Kidney capillary endothelial cell (primary cell): ENCODE results near the gene CLIP2.
"Not testable (repeated sequence)": the region's sequence is repeated elsewhere in the genome, so short reads cannot be mapped to it uniquely, and the experiment has no call there.

Source experiments
- DNase-seq: peaks from one replicate; pipeline ENCODE4 v3.0.0-alpha.2; 2018; ENCODE audit warnings: low spot score

The CLIP2 gene

GRCh38 chr7:74371381-74372341 is 82.5 kb downstream of the CLIP2 start:
- DNase-seq, result no peak

DNA sequence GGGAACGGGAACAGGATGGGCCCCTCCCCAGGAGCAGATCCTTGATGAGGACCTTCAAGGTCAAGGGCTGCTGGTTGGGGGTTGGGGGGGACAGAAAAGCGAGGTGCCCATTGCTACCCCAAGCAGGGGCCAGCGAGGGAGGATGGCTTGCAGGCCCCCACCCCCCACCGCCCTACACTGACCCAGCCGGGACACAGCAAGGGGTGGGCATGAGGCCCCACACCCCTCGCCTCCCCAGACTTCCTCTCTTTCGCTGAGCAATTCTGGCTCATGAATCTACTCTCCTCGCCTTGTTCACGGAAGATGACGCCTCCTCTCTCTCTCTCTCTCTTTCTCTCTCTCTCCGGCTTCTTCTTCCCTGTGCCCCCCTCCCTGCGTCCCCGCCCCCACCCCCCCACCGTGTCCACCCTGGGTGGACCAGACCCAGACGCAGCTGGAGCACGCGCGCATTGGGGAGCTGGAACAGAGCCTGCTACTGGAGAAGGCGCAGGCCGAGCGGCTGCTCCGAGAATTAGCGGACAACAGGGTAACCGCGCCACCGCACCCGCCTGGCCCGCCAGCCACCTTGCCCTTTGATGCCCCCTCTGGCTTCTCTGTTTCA is 83.4 kb downstream of the CLIP2 start:
- DNase-seq, result no peak

- no peak for DNase-seq
Observed at GRCh38 chr7:74373536-74373935, 84.3 kb downstream of the CLIP2 start.

DNA sequence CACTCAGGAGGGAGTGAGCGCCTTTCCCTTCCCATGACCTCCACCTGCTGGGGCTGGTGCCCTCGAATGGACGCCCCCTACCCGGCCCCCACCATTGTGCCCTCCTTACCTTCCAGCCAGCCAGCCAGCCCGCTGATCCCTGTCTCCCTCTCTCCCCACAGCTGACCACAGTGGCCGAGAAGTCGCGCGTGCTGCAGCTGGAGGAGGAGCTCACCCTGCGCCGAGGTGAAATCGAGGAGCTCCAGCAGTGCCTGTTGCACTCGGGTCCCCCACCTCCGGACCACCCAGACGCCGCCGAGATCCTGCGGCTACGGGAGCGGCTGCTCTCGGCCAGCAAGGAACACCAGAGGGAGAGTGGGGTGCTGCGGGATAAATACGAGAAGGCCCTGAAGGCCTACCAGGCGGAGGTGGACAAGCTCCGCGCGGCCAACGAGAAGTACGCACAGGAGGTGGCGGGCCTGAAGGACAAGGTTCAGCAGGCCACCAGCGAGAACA is 86.6 kb downstream of the CLIP2 start:
- DNase-seq, result no peak

DNA sequence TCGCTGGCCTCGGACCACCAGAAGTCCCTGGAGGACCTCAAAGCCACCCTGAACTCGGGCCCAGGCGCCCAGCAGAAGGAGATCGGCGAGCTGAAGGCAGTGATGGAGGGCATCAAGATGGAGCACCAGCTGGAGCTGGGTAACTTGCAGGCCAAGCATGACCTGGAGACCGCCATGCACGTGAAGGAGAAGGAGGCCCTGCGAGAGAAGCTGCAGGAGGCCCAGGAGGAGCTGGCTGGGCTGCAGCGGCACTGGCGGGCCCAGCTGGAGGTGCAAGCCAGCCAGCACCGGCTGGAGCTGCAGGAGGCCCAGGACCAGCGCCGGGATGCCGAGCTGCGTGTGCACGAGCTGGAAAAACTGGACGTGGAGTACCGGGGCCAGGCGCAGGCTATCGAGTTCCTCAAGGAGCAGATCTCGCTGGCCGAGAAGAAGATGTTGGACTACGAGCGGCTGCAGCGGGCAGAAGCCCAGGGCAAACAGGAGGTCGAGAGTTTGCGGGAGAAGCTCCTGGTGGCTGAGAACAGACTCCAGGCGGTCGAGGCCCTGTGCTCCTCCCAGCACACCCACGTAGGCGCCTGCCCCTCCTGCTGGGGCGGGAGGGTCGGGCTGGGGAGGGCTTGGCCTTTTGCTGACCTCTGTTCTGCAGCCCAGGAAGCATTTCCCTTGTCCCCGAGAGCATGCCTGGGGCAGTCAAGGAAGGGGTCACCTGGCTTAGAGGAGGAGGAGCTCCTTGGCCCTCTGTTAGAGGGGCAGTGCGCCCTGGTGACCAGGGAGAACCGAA is 87.2 kb downstream of the CLIP2 start:
- DNase-seq, result no peak

- no peak for DNase-seq
Observed at GRCh38 chr7:74379938-74380337, 90.7 kb downstream of the CLIP2 start.

DNA sequence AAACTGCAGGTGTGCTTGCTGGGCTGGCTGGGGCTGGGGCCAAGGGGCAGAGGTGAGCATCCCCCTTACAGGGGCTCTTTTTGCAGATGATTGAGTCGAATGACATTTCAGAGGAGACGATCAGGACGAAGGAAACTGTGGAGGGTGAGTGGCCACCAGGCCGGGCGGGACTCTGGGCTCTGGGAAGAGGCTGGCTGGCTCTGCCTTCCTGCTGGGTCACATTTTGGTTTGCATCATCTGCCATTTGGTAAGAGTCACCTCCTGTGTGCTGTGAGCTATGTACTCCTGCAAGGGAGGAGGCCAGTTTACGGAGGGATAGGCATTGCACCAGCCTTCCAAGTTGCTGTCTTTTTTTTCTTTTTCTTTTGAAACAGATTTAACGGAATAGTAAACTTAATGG is 91.5 kb downstream of the CLIP2 start:
- DNase-seq, result no peak

GRCh38 chr7:74384086-74384485 is 94.9 kb downstream of the CLIP2 start:
- DNase-seq, result not testable (repeated sequence)

DNA sequence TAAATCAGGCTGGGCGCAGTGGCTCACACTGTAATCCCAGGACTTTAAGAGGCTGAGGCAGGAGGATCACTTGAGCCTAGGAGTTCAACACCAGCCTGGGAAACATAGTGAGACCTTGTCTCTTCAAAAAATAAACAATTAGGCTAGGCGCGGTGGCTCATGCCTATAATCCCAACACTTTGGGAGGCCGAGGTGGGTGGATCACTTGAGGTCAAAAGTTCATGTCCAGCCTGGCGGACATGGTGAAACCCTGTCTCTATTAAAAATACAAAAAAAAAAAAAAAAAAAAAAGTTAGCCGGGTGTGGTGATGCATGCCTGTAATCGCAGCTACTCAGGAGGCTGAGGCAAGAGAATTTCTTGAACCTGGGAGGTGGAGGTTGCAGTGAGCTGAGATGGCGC is 95.6 kb downstream of the CLIP2 start:
- DNase-seq, result not testable (repeated sequence)

DNA sequence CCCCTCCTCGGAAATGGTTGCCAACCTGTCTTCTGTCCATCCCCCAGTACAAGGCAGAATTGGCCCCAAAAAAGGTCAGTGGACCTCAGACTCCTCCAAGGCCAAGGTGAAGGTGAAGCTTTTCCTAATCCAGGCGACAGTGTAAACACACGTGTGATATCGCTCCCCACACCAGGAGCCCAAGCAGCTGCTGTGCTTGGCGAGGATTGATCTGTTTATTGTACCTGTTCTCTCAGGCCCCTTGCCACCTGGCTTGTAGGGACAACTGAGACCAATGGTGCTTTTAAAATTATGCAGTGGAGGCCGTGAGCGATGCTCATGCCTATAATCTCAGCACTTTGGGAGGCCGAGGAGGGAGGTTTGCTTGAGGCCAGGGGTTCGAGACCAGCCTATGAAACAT is 98.4 kb downstream of the CLIP2 start:
- no peak for DNase-seq

DNA sequence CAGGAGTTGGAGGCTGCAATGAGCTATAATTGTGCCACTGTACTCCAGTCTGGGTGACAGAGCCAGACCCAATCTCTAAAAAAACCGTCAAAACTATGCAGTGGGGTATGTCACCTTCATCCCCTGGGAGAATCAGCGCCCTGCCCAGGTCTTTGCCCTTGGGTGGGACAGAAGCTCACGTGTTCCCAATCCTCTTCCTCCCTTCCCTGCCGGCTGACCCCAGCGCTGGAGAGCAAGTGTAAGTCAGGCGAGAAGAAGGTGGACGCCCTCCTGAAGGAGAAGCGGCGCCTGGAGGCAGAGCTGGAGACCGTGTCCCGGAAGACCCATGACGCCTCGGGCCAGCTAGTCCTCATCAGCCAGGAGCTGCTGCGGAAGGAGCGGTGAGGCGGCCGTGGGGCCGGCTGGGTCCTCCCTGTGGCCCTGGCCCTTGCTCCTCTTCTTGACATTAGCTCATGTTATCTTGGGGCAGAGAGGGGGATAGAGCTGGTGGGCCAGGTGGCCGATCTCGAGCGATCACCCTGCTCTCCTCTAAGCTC is 99.7 kb downstream of the CLIP2 start:
- DNase-seq, result no peak

- peak; percentile 19 for DNase-seq
Observed at GRCh38 chr7:74393722-74394121, 104.5 kb downstream of the CLIP2 start.

GRCh38 chr7:74394601-74395000 is 105.4 kb downstream of the CLIP2 start:
- DNase-seq, result not testable (repeated sequence)

DNA sequence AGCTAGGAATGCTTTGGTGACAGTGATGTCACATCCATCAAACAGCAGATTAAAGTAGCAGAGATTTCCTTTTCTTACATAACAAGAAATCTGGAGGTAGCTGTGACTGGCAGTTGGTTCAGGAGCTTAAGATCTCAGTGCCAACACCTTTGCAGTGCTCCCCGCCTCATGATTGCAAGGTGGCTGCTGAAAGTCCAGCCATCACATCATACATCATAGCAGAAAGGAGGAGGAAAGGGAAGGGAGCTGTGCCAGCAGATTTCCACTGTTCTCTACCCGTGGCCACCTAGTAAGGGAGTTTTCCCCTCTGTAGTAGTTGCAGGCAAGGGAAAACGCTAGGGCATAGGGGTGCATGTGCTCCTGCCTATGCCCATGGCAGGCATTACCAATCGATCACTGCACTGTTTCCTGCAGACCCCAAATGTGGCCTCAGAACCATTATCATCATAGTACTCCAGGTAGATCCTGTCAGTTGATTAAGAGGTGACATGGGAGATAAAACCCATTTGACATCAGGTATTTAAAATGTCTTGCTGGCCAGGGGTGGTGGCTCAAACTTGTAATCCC is 106.6 kb downstream of the CLIP2 start:
- DNase-seq, result no peak

- no peak for DNase-seq
Observed at GRCh38 chr7:74396993-74397392, 107.8 kb downstream of the CLIP2 start.

DNA sequence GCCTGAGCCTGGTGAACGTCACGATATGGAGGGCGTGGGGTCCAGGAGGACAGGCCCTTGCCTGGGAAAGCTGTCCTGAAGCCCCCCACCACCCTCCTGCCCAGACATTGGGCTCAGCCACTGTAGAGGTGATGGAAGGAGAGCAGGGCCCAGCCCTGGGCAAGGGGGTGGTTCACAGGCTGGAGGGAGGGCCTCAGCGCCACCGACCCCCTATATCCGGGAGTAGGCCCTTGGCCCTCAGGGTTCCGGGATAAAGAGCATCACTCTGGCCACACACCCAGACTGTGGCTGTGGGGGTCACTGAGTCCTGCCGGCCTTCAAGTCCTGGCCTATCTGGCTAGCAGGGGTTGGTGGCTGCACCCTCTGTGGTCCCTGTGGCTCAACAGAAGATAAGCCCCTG is 109.2 kb downstream of the CLIP2 start:
- no peak for DNase-seq

DNA sequence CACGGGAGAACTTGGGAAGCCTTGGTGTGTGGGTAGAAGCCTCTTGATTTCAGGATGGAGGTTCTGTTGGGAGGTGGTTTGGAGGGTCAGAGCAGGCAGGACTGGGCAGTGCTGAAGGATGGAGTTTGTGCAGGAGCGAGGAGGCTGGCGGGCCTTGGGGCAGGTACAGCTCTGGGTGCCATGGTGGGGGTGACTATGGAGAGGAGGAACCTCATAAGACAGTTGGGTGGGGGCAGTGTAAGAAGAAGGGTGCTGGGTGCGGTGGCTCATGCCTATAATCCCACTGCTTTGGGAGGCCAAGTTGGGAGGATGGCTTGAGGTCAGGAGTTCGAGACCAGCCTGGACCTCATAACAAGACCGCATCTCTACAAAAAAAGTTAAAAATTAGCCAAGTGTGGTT is 109.8 kb downstream of the CLIP2 start:
- no peak for DNase-seq

DNA sequence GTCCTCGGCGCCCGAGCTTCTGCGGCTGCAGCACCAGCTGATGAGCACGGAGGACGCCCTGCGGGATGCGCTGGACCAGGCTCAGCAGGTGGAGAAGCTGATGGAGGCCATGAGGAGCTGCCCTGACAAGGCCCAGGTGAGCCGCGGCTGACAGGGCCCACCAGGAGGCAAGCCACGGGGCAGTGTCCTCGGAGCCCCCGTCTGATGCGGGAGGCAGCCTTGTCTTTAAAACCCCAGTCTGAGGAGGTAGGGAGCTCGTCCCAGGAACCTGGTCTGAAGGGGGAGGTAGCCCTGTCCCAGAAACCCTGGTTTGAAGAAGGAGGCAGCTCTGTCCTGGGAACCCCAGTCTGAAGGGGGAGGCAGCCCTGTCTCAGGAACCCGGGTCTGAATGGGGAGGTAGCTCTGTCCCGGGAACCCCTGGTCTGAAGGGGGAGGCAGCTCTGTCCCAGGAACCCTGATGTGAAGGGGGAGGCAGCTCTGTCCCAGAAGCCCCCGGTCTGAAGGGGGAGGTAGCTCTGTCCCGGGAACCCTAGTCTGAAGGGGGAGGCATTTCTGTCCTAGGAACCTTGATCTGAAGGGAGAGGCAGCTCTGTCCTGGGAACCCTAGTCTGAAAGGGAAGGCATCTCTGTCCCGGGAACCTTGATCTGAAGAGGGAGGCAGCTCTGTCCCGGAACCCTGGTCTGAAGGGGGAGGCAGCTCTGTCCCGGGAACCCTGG is 111.4 kb downstream of the CLIP2 start:
- no peak for DNase-seq

GRCh38 chr7:74401137-74401859 is 112.1 kb downstream of the CLIP2 start:
- peak; percentile 62 for DNase-seq

DNA sequence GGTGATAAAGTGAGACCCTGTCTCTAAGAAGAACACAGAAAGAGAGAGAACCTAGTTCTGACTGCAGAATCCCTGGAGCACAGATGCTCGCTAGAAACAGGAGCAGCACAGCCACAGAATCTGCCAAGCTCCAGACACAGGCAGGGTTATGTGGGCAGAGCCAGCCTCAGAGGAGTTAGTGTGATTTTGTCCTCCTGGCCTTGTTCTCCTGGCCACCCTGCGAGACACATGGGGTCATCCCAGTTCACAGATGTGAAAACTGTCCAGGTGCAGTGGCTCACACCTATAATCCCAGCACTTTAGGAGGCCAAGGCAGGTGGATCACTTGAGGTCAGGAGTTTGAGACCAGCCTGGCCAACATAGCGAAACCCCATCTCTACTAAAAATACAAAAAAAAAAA is 113.5 kb downstream of the CLIP2 start:
- not testable (repeated sequence) for DNase-seq
